Activated T-cell treated with anti-CD3 and anti-CD28 coated beads for 48 hours (primary cell): Measurements from ENCODE around the gene RRP12.
"Not testable (repeated sequence)": the region's sequence is repeated elsewhere in the genome, so short reads cannot be mapped to it uniquely, and the experiment has no call there.

ENCODE experiments used
- DNase-seq: peaks from one replicate; pipeline ENCODE4 v3.0.0-alpha.2; 2020; ENCODE audit warnings: low read depth

The RRP12 gene

GRCh38 chr10:97367126-97367649, 34.0 kb downstream of the RRP12 start:
- no peak for DNase-seq

- no peak for DNase-seq
Measured at GRCh38 chr10:97366572-97366971, 34.6 kb downstream of the RRP12 start.

- DNase-seq = no peak
Measured at GRCh38 chr10:97365761-97366351, 35.3 kb downstream of the RRP12 start.

GRCh38 chr10:97363071-97363470, 38.1 kb downstream of the RRP12 start:
- DNase-seq = no peak

GRCh38 chr10:97362310-97363033, 38.7 kb downstream of the RRP12 start:
- no peak for DNase-seq

GRCh38 chr10:97361537-97361901, 39.6 kb downstream of the RRP12 start:
- no peak for DNase-seq

- DNase-seq = no peak
Measured at GRCh38 chr10:97360705-97361536, 40.2 kb downstream of the RRP12 start.

- DNase-seq = no peak
Measured at GRCh38 chr10:97358781-97359180, 42.4 kb downstream of the RRP12 start.

GRCh38 chr10:97358349-97358748, 42.8 kb downstream of the RRP12 start:
- DNase-seq = no peak

GRCh38 chr10:97356918-97357317, 44.2 kb downstream of the RRP12 start:
- DNase-seq = no peak

GRCh38 chr10:97356318-97356914, 44.7 kb downstream of the RRP12 start:
- DNase-seq = no peak

- no peak for DNase-seq
Measured at GRCh38 chr10:97355571-97355975, 45.6 kb downstream of the RRP12 start.

- DNase-seq = no peak
Measured at GRCh38 chr10:97353945-97354344, 47.2 kb downstream of the RRP12 start.

- DNase-seq = no peak
Measured at GRCh38 chr10:97349752-97350513, 51.2 kb downstream of the RRP12 start.

- no peak for DNase-seq
Measured at GRCh38 chr10:97347317-97347716, 53.8 kb downstream of the RRP12 start.

- DNase-seq = not testable (repeated sequence)
Measured at GRCh38 chr10:97343664-97344063, 57.5 kb downstream of the RRP12 start.

GRCh38 chr10:97341416-97341815, 59.7 kb downstream of the RRP12 start:
- no peak for DNase-seq

- no peak for DNase-seq
Measured at GRCh38 chr10:97338041-97338440, 63.1 kb downstream of the RRP12 start.

GRCh38 chr10:97336942-97337831, 64.0 kb downstream of the RRP12 start:
- DNase-seq = no peak

GRCh38 chr10:97336446-97336845, 64.7 kb downstream of the RRP12 start:
- DNase-seq = no peak

GRCh38 chr10:97336006-97336405, 65.1 kb downstream of the RRP12 start:
- DNase-seq = no peak
